Measurements from ENCODE around the gene GDNF.

Gene GDNF

GRCh38 chr5:37846786-37847310 lies 7.0 kb upstream of the GDNF start:
- DNase-seq (ENCODE audit: low read depth) = no peak

GRCh38 chr5:37844009-37844408 lies 4.2 kb upstream of the GDNF start:
- no peak for DNase-seq (ENCODE audit: low read depth)

- no peak for DNase-seq (ENCODE audit: low read depth)
Measured at GRCh38 chr5:37842048-37842447, 2.2 kb upstream of the GDNF start.

GRCh38 chr5:37841203-37841602 lies 1.4 kb upstream of the GDNF start:
- DNase-seq (ENCODE audit: low read depth) = no peak

- no peak for DNase-seq (ENCODE audit: low read depth)
Measured at GRCh38 chr5:37840053-37841034, 503 bp upstream of the GDNF start.

GRCh38 chr5:37838933-37839341 lies 904 bp downstream of the GDNF start:
- no peak for DNase-seq (ENCODE audit: low read depth)

GRCh38 chr5:37838152-37838932 lies 1.5 kb downstream of the GDNF start:
- DNase-seq (ENCODE audit: low read depth) = no peak

- peak; percentile 55 for DNase-seq (ENCODE audit: low read depth)
Measured at GRCh38 chr5:37837414-37838032, 2.3 kb downstream of the GDNF start.

- DNase-seq (ENCODE audit: low read depth) = no peak
Measured at GRCh38 chr5:37836592-37837413, 3.0 kb downstream of the GDNF start.

GRCh38 chr5:37836235-37836591 lies 3.6 kb downstream of the GDNF start:
- DNase-seq (ENCODE audit: low read depth) = no peak

- no peak for DNase-seq (ENCODE audit: low read depth)
Measured at GRCh38 chr5:37835380-37835973, 4.4 kb downstream of the GDNF start.

- DNase-seq (ENCODE audit: low read depth) = no peak
Measured at GRCh38 chr5:37834542-37835379, 5.1 kb downstream of the GDNF start.

GRCh38 chr5:37833990-37834389 lies 5.9 kb downstream of the GDNF start:
- no peak for DNase-seq (ENCODE audit: low read depth)

- DNase-seq (ENCODE audit: low read depth) = no peak
Measured at GRCh38 chr5:37831821-37832534, 7.9 kb downstream of the GDNF start.

GRCh38 chr5:37830348-37830747 lies 9.5 kb downstream of the GDNF start:
- no peak for DNase-seq (ENCODE audit: low read depth)

- no peak for DNase-seq (ENCODE audit: low read depth)
Measured at GRCh38 chr5:37825334-37825915, 14.4 kb downstream of the GDNF start.

GRCh38 chr5:37823433-37824152 lies 16.2 kb downstream of the GDNF start:
- DNase-seq (ENCODE audit: low read depth) = no peak

GRCh38 chr5:37816883-37817282 lies 23.0 kb downstream of the GDNF start:
- no peak for DNase-seq (ENCODE audit: low read depth)
